Activated CD8-positive, alpha-beta memory T cell treated with anti-CD3 and anti-CD28 coated beads, Interleukin-2, amount 50 U/mL, for 1 hour (primary cell): Measurements from ENCODE around the gene CYP11A1.

Experiments
- DNase-seq: peaks from one replicate; pipeline ENCODE4 v3.0.0-alpha.2; 2020; ENCODE audit errors: extremely low read depth

Gene CYP11A1

GRCh38 chr15:74322558-74323180 is 44.8 kb downstream of the CYP11A1 start:
- no peak for DNase-seq

DNA sequence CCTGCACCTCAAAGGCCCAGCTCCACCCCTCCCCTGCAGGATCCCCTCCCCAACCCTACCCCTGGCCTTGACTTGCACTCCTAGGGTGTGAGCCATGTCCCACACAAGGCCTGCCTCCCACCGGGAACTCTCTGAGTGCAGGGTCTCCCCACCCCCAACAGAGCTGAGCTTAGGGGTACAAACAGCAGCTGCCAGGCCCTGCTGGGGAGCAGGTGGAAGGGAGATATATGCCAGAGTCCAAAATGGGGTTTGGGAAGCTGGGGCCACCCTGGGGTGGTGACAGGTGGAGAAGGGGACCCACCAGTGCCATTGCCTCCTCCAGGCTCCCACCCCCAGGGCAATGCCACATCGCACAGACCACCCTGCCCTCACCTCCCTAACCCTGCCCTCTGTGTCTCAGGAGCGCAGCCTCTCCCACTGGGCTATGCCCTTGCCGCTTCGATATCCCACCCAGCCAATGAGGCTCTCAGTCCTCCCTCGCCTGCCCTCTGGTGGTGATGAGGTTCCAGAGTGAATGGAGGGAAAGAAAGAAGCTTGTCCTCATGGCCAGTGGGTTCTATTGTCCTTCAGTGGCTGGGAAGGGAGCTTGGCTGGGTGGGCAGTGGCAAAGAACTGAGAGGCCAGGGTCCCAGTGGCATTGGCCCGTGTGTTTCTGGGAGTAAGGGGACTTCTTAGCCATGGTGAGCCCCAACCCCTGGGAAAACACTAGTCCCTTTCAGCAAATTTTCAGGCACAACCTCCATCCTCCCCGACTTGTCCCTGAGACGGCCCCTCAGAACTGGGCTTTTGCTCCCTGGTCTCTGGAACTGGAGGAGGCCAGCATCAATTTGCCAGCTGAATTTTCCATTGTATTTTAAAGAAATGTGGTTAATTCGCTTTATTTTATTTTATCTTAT is 46.8 kb downstream of the CYP11A1 start:
- no peak for DNase-seq

DNA sequence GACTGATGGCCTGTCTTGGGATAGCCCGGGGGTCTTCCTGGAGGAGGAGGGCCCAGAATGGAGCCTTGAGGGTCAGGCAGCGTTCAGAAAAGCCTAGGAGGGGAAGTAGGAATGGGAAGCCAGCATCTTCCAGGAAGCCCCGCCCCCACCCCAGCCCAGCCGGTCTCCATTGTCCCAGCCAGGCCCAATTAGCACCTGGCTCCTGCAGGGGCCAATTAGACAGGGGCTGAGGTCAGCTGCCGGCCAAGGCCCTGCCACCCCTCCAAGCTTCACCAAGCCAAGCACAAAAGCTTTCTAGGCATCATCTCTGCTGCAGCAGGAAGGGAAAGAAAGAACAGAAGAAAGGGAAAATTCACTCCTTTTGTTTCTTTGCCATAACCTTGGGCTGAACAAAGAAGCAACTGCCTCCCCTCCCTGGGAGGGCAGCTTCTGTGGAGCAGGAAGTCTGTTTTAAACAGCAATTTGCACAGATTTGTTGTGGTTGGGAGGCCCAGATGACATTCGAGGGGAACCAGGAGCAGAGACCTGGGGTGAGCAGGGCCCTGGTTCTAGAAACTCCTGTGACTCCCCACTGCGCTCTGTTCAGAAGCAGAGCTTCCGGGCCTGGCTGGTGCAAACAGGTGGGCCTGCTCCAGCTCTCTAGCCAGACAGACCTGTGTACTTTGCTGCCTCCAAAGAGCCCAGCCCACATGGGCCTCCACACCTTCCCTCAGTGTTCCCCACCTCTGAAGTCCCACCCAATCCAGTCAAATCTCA is 47.7 kb downstream of the CYP11A1 start:
- DNase-seq: no peak

DNA sequence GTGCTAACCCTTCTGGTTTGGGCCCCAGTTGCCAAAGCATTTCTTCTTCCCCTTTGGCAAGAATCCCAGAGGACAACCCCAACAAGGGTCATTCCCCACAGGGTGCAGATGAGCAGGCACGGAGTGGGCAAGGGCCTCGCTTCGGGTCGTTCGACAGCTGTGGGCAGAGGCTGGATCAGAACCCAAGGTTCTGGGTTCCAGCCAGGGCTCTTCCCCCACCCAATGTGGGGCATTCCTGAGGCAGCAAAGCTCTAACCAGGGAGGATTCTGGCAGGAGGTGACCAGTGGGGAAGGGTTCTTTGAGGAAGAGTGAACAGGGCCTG is 48.3 kb downstream of the CYP11A1 start:
- DNase-seq: no peak

DNA sequence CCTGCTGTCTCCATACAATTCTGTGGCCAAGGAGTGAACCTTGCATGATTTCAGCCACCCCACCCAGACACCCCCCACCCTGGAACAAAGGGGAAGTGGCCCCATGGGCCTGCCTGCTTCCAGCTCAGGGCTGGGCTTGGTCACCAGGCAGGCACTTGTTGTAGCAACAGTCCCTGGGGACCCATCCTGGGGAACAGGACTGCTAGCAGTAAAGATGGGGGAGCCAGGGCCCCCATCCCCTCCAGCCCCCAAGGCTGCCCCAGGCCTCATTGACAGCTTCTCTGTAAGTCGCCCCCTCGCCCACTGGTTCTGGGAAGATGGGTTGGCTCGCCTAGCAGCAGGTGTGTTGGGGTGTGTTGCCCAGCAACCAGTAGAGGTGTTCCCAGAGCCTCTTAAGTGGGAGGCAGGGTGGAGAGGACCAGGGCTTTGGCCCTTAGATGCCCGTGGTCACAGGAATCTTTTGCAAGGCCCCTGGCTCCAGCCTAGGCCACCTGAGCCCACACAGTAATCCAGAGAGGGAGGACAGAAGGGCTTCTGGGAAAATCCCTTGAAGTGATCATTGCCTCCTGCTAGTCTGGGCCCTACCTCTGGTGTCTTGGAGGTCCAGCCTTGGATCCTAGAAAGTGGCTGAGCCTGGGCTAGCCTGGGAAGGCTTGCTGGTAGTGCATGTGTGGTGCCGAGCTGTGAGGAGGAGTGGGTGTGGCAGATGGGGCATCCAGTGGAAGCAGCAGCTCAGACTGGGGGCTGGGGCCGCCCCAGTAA is 48.9 kb downstream of the CYP11A1 start:
- no peak for DNase-seq

- DNase-seq: no peak
Observed at GRCh38 chr15:74317820-74318375, 49.5 kb downstream of the CYP11A1 start.

DNA sequence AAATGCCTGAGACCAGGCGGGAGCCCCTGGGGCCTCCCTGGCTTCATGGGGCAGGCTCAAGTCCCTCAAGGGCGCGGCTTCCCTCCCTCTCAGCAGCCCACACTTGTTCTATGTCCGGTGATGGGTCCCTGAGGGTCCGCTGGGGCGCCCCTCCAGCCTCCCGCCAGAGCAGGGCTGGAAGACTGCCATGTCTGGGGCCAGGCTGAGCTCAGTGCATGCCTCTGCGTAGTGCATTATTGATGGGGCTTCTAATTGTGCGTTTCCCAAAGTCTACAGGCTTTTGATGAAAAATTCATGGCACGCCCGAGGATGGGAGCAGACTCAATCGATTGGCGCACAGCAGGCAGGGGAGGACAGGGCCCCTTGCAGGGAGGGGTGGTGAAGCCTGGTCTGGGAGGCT is 51.3 kb downstream of the CYP11A1 start:
- DNase-seq: no peak

DNA sequence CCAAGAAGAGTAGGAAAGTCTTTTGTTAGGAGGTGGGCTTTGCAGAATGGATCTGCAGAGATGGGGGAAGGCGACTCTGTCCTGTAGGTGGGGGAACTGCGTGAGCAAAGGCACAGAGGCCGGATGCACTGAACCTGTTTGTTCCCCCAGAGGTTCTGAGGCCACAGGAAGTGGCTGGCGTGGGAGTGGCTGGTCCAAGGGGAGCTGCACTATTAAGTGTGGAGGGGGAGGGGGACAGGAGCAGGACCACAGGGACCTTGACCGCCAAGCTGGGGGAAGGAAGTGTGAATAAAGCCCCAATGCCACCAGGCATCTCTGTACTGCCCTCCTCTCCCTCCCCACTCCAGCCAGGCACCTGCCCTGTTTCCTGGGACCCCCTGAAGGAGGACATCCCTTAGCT is 51.8 kb downstream of the CYP11A1 start:
- no peak for DNase-seq

GRCh38 chr15:74314795-74315438 is 52.5 kb downstream of the CYP11A1 start:
- DNase-seq: no peak

GRCh38 chr15:74313889-74314288 is 53.6 kb downstream of the CYP11A1 start:
- DNase-seq: no peak

GRCh38 chr15:74312445-74313007 is 54.9 kb downstream of the CYP11A1 start:
- no peak for DNase-seq

DNA sequence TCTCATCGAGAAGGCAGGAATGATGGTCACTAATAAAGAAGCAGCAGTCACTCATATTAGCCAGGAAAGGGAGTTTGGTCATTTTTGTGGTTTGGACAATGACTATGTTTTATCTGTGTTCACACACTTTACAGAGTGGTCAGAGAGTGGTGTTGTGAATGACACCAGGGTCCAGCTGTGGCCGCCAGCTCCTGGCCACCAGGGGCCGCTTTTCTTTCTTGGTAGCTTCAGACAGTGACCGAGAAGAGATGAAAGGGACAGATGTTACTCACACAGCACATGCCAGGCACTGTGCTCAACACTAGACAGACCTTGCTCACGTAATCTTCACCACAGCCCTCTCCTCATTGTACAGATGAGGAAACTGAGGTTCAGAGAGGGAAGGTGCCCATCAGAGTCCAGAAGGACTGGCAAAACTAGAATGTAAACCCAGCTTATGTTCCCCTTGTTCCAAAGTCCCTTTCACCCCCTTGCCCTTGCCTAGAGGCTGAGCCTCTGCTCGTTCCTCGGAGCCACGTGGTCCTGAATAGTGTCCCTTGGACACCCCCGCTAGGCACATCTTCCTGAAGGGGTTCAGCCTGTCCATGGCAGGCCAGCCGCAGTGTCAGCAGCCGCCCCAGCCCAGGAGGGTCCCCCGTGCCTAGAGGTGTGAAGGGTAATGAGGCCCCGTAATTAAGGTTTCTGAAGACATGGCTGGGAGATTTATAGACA is 55.6 kb downstream of the CYP11A1 start:
- DNase-seq: no peak

- no peak for DNase-seq
Observed at GRCh38 chr15:74307827-74308811, 59.3 kb downstream of the CYP11A1 start.

GRCh38 chr15:74306781-74307217 is 60.6 kb downstream of the CYP11A1 start:
- DNase-seq: no peak

DNA sequence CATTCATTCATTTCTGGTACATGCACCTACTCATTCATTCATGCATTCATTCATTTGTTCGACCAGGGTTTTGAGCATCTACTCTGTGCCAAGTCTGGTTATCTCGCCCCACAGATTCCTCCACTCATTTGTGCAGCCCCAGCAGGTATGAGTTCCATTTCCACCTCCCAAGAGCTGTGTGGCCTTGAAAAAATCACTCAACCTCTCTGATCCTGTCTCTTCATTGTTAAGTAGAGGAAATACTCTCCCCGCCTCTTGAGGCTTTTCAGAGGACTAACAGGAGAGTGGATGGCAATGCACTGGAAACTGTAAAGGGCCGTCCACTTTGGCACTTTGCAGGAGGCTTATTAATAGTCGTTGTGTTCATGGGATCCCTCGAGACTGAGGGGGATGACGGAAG is 61.8 kb downstream of the CYP11A1 start:
- no peak for DNase-seq

DNA sequence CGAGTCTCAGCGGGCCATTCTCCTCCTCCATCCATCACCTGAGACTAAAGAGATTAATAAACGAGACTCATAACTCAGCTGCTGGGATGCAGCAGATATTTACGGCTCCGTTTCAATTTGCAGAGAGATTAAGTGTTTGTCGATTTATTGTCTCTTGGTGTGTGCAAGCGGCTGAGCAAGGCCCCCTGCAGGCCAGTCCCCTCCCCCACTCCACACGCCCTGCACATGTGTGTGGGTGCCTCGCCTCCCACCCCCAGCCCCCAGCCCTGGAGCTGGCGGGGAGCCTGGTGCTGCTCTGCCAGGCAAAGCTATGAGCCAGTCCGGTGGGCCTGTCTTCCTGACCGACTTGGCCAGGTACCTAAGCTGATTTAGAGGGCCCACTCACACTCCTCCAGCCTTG is 63.0 kb downstream of the CYP11A1 start:
- no peak for DNase-seq

- no peak for DNase-seq
Observed at GRCh38 chr15:74303741-74304309, 63.6 kb downstream of the CYP11A1 start.

DNA sequence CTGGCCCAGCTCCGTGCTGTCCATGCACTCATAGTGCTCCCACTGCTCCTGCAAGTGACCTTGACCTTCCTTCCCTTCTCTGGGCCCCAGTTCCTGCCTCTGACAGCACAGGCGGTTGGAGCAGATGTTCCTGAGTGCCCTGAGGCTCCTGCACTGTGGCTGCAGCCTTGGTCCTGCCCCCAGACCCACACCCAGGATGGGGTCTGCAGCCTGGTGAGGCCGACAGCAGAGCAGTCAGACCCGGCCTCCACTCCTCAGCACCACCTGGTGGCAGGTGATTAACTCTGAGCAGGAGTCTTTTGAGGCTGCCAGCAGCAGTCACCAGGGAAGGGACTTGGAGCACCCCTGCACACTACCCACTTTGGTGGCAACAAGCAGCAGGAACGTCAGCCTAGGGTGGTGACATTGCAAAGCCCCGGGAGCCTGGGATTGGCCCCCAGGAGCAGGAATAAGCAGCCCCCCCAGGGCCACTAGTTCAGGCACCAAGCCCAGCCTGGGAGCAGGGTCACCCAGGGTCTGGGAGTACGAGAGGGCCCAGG is 64.6 kb downstream of the CYP11A1 start:
- DNase-seq: no peak
